Stimulated activated CD4-positive, alpha-beta T cell treated with anti-CD3 and anti-CD28 coated beads, Interleukin-2, amount 100 ng/mL, for 48 hours (primary cell): Measurements from ENCODE around the gene TYMP.
"Not testable (repeated sequence)": the region's sequence is repeated elsewhere in the genome, so short reads cannot be mapped to it uniquely, and the experiment has no call there.

Source experiments
- DNase-seq, 2 donors: peaks; one replicate each; pipeline ENCODE4 v3.0.0-alpha.2; 2020

Gene TYMP

DNA sequence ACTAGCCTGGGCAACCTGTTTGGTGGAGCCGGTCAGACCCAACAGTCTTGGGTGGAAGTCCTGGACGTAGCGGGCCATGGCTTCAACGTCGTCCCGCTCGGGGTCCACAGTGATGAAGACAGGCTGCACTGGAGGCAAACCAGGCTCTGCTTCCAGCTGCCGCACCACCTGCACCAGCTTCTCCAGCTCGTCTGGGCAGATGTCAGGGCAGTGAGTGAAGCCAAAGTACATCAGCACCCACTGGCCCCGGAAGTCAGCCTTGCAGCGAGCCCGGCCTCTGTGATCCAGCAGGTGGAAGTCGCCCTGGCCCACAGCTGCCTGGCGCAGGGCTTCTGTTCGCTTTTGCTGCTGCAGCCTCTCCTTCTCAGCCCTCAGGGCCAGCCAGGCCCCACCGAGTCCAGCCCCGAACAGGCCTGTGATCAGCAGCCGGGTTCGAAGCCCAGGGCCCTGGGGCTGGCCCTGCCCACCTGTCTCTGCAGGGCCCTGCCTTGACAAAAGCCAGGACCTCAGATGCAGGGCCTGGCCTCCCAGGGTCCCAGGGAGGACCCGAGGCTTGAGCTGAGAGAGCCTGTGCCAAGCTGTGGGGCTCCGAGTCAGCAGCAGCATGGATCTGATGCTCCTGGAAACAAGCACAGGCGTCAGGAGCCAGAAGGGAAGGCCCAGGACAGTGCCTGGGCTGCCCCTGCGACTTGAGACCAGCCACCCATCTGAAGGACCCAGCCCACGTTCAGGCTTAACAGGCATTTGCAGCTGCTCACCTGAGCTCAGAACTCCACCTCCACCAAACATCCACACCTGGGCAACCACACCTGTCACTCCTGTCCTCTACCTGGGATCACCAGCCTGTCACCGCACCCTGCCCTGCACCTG, 5.8 kb downstream of the TYMP start:
- DNase-seq = no peak

DNA sequence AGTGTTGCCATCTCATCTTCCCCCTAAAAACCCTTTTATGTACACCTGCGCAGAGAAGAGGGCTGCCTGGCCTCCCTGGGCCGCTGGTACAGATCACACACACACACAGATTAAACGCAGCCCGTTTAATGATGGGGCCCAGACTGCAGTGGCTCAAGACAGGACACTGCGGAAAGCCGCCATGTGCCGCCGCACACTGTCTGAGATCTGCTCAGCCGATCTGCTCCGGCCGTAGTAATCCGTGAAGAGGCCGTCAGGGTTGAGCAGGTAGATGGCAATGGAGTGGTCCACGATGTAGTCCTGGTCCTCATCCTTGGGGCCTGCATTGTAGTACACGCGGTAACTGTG, 6.4 kb downstream of the TYMP start:
- DNase-seq = no peak

DNA sequence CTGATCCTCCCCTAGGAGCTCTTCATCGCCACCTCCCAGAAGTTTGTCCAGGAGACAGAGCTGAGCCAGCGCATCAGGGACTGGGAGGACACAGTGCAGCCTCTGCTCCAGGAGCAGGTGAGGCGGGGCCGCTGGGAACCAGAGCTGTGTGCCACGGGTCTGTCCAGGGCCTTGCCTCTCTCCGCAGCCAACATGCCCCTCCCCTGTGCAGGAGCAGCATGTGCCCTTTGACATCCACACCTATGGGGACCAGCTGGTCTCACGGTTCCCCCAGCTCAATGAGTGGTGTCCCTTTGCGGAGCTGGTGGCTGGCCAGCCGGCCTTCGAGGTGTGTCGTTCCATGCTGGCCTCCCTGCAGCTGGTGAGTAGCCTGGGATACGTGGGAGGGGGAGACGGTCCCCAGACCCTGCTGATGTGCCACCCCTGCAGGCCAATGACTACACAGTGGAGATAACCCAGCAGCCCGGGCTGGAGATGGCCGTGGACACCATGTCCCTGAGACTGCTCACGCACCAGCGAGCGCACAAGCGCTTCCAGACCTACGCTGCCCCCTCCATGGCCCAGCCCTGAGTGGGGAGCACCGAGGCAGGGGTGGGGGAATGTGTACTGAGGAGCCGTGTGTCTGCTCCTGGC, 6.9 kb downstream of the TYMP start:
- DNase-seq = no peak

DNA sequence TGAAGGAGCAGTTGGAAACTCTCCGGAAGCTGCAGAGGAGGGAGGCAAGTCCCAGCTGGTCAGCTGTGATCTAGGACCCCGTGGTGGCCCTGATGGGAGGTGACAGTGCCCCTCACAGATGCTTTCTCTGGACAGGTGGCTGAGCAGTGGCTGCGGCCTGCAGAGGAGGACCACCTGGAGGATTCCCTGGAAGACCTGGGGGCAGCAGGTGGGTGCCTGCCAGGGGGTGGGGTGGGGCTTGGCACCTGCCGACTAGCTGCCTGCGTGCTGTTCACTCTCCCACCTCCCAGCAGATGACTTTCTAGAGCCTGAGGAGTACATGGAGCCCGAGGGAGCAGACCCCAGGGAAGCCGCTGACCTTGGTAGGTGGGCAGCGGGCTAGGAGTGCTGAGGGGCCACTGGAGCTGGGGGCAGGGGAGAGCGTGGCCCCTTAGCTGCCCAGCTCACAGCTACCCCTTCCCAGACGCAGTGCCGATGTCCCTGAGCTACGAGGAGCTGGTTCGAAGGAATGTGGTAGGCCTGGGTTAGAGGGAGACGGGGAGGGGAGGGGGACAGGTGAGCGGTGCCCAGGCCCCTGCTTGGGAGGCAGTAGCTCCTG, 7.5 kb downstream of the TYMP start:
- no peak for DNase-seq

DNA sequence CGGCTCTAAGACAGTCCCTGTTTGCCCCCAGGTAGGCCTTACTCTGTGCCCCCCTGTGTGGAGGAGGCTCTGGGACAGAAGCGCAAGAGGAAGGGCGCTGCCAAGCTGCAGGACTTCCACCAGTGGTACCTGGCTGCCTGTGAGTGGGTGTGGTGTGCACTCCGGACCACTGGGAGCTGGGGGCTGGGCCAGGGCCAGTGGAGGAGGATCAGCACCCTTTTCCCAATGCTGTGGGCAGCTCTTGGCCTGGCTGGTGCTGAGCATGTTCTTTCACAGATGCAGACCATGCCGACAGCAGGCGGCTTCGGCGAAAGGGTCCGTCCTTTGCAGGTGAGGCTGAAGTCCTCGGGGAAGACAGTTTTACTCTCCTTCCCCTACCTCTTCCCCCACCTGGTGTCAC, 8.1 kb downstream of the TYMP start:
- no peak for DNase-seq

DNA sequence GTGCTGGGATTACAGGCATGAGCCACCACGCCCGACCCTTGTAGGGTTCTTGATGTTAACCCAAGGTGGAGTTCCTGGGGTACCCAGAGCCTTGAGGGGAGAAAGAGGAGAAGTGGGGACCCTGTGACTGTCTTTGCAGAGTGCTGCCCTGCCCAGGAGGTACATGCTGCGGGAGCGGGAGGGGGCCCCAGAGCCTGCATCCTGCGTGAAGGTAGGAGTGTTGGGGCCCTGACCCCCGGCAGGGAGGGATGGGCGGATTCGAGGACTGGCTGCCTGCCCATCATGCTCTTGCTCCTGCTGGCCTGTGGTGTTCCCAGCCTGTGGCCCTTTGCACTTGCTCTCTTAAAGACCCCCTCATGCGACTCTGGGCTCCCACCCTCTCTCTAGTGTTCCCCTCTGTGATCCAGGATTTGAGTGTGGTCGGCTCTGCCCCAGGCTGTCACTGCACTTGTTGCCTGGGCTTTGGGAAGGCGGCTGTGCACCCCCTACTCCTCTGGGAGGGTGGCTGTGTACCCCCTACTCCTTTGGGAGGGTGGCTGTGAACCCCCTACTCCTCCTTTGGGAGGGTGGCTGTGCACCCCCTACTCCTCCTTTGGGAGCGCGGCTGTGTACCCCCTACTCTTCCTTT, 8.9 kb downstream of the TYMP start:
- no peak for DNase-seq

DNA sequence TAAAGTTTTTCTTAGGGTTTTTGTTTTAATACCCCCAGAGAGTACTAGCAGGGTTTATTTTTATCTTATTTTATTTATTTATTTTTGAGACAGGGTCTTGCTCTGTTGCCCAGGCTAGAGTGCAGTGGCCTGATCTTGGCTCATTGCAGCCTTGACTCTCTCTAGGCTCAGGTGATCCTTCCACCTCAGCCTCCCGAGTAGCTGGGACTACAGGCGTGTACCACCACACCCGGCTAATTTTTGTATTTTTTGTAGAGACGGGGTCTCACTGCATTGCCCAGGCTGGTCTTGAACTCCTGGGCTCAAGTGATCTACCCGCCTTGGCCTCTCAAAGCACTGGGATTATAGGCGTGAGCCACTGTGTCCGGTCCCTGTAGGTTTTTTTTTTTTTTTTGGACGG, 9.6 kb downstream of the TYMP start:
- not testable (repeated sequence) for DNase-seq

DNA sequence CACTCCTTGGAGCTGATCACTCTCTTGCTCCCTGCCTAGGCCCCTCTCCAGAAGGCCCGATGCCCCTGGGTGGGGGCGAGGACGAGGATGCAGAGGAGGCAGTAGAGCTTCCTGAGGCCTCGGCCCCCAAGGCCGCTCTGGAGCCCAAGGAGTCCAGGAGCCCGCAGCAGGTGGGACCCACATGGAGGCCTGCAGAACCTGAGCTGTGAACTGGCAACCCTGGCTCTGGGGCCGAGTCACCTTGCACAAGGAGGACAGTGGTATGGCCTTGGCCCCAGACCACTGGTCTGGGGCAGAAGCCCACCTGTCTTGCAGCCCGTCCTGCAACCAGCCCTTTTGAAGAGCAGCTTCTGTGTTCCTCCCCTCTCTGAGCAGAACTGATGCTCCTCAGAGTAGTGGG, 10.7 kb downstream of the TYMP start:
- DNase-seq = no peak

DNA sequence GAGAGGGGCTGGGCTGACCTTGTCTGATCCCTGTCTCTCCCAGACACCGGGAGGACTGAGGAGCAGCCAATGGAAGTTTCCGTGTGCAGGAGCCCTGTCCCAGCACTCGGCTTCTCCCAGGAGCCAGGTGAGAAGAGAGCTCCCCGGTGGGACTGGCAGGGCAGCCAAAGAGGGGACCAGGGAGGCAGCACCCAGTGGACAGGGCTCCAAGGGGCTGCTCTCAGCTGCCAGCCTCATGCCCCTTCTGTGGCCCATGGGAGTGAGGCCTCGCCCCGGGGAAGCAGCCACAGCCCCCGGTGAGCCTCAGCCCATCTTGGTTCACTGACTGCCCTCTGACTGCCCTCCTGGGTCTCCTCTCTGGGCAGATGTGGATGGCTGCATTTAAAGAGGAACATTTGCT, 11.2 kb downstream of the TYMP start:
- no peak for DNase-seq

DNA sequence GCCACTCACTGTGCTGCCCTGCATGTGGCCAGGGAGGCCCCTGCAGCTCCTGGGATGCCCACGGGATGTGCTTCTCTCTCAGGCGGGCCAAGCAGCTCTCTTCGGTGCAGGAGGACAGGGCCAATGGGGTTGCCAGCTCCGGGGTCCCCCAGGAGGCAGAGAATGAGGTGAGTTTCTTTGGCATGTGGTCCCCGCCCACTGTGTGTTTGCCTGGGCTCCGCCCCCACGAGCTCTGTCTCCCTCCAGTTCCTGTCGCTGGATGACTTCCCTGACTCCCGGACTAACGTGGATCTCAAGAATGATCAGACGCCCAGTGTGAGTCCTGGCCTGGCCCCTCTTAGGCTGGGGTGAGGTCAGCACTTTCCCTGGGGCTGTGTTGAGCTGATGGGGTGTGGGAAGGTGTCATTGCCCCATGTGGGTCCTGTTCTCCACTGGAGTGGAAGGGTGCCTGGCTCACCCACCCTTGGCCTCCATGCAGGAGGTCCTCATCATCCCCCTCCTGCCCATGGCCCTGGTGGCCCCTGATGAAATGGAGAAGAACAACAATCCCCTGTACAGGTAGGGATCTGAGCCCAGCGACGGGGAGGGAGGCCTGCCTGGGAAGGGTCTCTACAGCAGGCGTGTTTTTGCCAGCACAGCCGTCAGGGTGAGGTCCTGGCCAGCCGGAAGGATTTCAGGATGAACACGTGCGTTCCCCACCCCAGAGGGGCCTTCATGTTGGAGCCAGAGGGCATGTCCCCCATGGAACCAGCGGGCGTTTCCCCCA, 12.1 kb downstream of the TYMP start:
- no peak for DNase-seq

DNA sequence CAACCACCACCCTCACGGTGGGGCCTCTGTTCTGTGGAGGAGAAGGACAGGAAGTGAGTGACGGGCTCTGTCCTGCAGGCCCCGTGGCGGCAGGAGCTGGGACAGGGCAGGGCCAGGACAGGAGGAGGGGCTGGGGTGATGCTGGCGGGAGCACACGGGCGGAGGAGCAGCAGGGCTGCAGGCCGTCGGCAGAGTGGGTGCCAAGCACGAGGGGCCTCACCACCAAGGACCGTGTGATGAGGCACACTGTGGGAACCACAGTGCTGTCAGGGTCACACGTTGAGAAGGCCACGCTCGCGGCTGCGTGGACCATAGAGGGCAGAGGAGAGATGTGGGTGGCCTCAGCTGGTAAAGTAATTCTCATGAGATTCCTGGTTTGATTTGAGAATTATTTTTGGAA, 12.9 kb downstream of the TYMP start:
- no peak for DNase-seq

DNA sequence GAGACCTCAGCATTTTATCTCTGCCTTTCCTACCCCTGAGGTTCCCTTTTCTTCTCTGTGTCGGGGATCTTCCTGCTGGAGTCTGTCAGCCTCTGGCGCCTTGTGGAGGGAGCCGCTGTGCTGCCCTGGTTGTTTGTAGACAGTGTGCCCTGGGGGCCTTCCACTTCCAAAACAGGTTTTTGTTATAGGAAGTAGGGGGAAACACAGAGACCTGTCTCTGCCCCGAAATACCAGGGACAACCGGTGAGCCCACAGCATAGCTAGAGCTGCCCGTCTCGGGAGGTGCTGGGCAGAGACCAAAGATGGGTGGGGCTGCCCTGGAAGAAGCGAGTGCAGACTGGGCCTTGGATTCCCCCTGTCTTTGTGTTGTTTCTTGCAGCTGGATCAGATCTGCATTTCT, 13.7 kb downstream of the TYMP start:
- DNase-seq = no peak

DNA sequence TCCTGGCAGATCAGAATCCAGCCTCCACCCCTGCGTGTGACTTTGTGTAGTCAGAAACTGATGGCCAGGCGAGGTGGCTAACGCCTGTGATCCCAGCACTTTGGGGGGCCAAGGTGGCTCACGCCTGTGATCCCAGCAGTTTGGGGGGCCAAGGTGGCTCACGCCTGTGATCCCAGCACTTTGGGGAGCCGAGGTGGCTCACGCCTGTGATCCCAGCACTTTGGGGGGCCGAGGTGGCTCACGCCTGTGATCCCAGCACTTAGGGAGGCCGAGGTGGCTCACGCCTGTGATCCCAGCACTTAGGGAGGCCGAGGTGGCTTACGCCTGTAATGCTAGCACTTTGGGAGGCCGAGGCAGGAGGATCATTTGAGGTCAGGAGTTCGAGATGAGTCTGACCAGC, 16.6 kb downstream of the TYMP start:
- no peak for DNase-seq

DNA sequence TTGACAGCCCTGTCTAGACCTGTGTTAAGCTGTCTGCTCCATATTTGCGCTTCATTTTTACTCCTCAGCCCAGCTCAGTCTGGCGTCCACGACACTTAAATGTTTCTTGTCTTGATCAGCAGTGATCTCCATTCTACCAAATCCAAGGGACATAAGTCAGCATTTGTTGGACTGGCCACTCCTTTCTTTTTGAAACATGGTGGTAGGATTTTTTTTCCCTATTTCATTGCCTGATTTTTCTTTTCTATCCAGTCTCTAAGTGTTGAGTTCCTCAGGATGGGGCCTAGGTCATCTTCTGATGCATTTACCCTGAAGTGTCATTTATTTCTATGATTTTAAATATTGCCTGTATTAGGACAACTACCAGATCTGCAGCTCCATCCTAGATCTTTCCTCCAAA, 20.9 kb downstream of the TYMP start:
- no peak for DNase-seq

DNA sequence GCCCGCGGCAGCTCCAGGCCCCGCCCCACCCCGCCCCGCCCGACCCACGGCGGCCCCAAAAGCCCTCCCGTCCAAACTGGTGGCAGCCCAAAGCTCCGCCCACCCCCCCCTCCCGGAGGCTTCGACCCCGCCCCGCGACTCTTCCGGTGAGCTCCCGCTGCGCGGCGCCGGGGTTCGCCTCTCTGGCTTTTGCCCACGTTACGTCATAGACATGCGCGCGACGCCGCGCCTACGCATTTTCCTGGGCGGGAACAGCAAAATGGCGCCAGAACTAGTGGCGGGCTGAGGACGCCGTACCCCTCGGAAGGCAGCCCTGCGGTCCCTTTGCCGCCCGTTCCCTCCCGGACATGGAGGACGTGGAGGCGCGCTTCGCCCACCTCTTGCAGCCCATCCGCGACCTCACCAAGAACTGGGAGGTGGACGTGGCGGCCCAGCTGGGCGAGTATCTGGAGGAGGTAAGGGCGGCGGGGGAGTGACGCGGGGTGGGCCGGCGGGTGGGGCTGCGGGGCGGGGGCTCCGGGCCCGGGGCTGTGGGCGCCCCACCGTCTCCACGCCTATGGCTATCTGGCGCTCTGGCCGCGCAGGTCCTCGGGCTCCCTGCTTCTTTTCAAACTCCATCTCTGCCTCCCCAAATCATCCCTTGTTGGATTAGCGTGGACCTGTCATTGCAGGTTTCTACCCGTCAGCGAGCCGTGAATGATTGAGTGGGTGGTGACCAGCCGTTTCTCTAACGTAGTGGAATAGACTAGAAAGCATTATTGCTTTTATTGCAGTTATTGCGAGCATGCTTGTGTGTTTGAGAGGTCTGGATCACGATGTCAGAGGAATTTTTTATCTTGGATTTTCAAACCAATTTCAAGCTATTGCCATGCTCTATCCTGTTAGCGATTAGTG, 21.6 kb downstream of the TYMP start, which contains the start of gene NCAPH2:
TSS of gene NCAPH2 (plus strand) at position 234 of the 894 bp plus-strand sequence. CDS start at position 348, 114 bp downstream.
- peak; percentile 99 for DNase-seq

DNA sequence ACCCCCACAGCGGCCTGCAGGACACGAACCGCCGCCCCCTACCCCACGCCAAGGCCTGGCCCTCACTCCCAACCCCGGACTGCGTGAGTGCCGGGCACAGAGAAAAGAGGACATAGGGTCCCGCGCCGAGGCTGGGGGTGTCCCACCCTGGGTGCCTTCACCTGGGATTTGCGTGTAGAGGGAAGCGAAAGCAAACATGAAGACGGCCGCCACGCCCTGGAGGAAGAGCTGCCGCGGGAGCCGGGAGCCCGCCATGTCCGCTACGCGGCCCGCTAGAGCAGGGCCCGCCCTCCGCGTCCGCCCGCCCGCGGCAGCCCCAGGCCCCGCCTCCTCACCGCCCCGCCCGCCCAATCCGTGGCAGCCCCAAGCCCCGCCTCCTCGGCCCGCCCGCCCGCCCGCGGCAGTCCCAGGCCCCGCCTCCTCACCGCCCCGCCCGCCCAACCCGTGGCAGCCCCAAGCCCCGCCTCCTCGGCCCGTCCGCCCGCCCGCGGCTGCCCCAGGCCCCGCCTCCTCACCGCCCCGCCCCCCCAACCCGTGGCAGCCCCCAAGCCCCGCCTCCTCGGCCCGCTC, 22.3 kb downstream of the TYMP start, which contains the start of gene LMF2:
TSS of gene LMF2 (minus strand) at position 282 of the 570 bp plus-strand sequence. CDS start at position 255, 27 bp downstream.
- peak; percentile 92 to 96 for DNase-seq

DNA sequence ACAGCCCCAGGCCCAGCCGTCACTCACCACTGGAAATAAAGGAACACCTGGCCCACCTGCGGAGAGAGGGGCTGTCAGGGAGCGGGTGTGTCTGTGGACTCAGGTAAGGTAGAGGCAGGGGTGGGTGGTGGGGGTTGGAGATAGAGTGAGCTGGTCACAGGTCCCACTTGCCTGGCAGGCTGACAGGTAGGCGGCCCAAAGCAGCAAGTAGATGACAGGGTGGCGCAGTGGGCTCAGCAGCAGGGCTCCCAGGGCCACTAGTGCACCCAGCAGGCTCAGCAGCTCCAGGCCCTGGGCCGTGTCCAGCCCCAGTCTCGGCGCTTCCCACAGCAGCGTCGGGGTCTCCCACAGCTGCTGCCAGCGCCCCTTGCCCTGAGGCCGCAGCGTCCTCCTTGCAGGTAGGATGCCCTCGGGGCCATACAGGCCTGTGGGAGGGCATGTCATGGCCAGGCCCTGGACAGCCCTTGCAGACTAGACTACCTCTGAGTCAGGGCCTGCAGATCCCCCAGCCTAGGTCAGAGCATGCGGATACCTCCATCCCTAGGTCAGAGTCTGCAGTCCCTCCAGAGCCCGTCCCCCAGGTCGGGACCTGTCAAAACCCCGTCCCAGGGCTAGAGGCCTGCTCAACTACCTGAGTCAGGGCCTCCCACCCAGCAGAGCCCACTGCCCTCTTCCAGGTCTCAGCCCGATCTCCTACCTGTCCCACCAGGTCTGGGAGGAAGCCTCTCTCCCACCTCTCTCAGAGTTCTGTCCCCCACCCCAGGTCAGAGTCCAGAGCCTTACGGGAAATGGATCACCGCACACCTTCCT, 23.0 kb downstream of the TYMP start:
- DNase-seq = no peak

DNA sequence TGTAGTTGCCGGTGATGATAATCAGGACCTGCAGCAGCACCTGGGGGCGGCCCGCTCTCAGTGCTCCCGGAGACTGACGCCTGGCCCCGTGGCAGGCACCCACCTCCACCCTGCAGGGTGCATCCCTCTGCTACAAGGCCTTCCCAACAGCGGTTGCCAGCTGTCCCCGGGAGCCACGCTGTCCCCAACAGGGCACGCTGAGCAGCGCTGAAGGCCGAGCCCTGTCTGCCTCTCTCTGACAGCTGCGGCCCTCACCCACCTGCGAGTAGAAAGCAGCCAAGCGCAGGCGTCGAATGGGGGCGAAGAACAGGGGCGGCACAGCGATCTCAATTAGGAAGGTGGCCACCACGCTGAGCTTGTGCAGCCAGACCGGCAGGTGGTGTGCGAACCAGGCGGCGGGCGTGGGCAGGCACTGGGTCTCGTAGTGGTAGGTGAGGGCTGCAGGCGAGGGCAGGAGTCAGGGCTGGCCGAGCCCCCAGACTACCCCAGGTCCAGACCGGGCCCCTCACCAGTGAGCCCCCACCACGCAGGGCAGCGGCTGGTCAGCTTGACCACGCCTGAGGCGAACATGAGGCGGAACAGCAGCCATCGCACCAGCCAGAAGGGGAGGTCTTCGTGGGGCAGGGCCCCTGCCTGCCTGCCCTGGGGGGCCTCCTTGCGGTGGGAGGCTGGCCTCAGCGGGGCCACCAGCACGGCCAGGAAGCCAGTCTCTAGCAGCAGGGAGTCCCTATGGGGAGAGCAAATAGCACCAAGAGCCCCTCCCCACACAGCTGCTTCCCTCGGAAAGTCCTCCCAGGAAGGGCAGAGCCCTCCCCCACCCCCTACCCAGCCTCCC, 23.8 kb downstream of the TYMP start:
- DNase-seq = no peak

DNA sequence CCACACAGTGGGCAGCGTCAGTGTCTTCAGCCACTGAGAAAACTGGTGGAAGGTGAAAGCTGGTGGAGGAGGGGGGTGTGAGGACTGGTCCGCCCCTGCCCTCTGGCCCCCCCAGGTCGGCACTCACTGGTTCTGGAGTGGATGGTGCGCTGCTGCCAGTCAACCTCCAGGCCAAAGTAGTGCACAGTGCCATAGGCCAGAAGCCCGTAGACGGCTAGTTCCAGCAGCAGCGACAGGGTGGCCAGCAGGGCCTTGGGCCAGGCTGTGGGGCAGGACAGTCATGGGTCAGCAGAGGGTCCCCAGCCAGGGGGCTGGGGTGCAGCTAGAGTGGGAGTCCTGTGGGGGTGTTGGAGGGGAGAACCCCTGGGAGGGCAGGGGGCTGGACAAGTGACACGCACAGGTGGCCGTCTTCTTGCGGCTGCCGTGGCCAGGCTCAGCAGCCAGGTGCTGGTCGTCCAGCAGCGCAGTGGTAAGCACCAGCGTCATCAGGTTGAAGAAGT, 24.5 kb downstream of the TYMP start:
- no peak for DNase-seq
